Measurements from ENCODE around the gene MMP2.

Gene MMP2

DNA sequence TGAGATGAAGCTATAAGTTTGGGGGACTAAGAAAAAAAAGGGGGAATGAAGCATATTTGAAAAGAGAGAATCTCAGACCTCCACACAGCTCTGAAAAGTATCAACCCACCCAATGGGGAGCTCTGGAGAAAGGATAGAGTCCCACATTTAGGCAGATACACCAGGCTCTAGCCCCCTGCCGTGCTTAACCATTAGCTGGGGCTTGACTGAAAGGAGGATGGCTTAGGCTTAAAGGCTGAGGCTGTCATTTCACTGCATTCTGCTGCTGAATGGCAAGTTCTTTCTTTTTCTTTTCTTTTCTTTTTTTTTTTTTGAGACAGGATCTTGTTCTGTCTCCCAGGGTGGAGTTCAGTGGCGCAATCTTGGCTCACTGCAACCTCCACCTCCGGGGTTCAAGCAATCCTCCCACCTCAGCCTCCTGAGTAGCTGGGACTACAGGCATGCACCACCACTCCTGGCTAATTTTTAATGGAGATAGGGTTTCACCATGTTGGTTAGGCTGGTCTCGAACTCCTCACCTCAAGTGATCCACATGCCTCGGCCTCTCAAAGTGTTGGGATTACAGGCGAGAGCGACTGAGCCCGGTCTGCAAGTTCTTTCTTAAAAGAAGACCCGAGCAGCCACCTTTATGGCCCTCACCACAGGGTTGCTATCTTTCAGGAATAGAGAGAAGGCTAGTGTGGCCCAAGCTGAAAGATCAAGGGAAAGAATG lies 9.0 kb upstream of the MMP2 start:
- DNase-seq, result no peak

DNA sequence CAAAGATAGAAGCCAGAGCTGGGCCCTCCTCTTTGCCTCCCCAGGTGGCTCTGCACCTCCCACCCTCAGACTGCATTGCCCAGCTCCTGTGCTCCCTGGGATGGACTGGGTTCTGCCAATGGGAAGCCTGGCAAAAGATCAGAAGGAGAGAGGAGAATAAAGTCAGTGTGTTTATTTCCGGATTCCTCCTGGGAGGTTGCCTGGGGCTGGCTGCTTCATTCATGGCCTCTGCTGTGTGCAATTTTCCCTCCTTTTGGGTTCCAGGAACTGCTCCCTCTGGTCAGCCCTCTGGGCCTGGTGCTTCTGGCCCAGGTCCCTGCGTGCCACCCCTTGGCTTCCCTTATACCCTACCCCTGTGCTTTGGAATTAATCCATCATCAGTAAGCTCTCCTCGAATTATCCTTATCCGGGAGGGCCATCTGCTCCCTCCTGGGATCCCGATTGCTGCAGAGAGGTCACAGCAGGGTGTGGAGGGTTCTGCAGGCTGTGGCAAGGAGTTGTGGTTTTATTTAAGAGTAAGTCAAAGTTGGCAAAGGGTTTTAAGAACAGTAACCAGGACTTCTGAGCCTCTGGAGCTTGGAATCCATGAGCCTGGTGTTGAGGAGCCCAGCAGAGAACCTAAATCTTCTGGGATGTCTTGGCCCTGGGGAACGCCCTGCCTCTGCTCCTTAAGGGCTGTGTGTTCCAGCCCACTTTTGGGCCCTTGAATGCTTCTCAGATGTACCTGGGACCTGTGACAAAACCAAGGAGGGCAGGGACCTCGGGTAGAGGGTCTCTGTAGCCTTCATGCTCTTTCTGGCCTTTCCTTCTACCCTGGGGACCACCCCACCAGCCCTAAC lies 8.2 kb upstream of the MMP2 start:
- DNase-seq, result no peak

DNA sequence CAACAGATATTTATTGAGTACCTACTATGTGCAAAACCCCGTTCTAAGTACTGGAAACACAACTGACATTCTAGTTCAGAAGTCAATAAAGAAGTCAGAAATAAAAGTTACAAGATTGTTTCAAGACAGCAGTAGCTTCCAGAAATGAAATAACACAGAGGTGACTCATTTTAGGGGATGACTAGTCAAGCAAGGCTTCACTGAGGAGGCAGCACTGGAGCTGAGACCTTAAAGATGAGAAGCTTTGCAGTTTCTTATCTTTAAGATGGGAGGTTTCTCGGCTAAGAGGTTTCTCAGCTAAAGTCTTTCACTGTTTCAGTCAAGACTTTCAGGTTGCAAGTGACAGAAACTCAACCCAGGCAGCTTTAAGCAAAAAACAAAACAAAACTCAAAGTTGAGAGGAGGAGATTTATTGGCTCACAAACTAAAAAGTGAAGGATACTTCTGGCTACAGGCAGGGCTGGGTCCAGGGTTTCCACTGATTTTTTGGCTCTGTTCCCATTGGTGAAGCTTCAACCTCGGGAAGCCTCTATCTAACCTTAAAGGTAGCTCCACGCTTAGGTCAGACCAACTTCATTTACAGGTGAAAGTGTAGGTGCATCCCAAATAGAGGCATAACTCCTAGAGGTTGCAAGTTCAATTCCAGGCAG lies 7.4 kb upstream of the MMP2 start:
- DNase-seq, result peak; percentile 34

DNA sequence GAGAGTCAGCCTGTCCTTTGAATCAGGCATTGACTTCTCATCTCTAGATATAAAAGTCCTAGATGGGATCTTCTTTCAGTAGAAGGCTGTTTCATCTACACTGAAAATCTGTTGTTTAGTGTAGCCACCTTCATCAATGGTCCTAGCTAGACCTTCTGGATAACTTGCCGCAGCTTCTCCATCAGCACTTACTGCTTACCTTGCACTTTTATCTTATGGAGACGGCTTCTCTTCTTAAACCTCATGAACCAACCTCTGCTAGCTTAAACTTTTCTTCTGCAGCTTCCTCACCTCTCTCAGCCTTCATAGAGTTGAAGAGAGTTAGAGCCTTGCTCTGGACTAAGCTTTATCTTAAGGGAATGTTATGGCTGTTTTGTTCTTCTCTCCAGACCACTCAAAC lies 5.4 kb upstream of the MMP2 start:
- DNase-seq, result no peak

DNA sequence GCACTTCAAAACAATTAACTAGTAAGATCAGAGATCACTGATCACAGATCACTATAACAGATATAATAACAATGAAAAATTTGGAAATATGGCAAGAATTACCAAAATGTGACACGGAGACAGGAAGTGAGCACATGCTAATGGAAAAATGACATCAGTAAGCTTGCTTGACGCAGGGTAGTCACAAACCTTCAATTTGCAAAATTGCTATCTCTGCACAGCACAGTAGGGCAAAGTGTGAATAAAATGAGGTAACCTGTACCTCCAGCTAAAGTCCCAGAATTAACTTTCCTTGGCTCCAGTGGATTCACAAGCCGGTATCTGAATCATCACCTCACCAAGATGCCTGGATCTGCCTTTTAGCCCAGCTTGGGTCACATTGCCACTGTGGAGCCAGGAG lies 4.2 kb upstream of the MMP2 start:
- DNase-seq, result no peak

DNA sequence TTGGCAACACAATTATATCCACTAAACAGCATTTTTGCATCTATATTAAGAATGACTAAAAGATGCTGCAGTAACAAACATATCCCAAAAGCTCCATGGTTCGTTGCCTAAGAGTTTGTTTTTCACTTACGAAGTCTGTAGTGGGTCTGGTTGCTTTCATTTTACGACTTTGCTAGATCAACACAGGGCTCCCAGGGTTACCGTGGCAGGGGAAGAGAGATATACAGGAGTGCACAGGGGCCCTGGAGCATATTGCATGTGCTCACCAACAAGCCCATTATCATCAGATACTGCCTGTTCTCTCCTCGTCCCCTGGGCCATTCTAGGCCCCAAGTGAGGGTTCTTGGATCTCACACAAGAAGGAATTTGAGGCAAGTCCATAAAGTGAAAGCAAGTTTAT lies 3.1 kb upstream of the MMP2 start:
- no peak for DNase-seq

DNA sequence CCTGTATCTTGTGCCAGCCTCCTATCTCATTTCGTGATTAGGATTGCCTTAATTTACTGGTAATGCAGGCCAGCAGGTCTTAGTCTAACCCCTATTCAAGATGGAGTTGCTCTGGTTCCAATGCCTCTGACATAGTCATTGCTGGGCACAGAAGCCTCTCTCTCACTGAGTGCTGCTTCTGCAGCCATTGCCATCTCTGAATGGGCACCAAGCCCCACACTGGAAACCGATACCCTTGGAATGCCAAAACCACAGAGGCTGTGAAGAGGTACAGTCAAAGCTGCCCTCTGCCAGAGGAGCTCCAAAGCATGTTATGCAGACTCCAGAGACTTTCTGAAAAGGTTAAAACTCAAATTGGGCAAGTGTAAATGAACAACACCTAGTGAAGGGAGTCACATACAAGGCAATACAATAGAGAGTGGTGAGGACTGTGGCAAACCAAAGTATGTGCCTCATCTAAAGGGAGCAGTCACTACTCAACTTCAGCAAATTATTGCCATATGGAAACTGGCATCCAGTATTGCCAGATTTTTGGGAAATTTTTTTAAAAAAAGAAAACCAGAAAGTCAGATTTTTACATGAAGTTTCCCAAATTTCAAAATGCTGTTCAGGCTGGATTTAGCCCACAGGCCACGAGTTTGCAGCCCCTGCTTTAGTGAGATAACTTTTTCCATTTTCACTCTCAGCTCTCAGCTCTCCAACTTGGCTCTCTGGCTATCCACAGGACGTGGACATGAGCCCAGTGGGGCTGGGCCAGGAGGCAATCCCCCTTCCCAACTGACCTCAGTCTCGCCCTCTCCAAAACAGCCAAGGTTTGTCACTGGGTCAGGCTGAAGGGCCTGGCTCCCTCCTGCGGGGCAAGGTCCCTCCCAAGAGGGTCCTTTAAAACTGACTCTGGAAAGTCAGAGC lies 2.1 kb upstream of the MMP2 start:
- no peak for DNase-seq

DNA sequence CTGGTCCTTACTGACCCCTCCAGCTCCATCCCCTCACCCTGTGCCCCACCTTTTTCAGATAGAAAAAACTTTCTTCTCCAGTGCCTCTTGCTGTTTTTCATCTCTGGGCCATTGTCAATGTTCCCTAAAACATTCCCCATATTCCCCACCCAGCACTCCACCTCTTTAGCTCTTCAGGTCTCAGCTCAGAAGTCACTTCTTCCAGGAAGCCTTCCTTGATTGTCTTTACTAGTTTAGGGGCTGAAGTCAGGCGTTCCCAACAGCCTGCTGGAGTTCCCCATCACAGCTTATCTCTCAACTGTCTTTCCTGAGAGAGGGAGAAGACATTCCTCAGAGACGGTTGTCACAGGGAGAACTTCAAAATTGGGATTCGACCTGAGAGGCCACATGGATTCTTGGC lies 1.3 kb upstream of the MMP2 start:
- no peak for DNase-seq

DNA sequence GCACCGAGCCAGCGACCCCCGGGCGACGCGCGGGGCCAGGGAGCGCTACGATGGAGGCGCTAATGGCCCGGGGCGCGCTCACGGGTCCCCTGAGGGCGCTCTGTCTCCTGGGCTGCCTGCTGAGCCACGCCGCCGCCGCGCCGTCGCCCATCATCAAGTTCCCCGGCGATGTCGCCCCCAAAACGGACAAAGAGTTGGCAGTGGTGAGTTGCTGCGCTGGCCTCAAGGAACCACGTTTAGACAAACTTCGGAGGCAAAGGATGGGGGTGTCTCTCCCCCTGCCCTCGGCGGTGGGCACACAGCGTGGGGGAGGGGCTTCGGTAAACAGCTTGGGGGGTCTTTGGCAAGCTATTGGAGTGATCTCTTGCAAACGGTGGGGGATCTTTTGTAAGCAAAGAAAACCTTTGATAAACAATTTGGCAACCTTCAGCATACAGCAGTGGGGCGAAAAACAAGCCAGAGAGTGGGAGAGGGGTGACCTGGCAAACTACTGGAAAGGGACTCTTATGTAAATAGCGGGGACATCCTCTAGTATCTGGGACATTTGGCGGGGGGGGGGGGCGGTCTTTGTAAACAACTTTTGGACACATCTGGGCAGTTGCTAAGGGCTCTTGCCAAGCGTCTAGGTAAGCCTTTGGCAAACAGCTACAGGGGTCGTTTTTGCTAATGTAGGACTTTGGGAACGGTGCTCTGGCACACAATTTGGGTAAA lies 587 bp downstream of the MMP2 start:
- no peak for DNase-seq

DNA sequence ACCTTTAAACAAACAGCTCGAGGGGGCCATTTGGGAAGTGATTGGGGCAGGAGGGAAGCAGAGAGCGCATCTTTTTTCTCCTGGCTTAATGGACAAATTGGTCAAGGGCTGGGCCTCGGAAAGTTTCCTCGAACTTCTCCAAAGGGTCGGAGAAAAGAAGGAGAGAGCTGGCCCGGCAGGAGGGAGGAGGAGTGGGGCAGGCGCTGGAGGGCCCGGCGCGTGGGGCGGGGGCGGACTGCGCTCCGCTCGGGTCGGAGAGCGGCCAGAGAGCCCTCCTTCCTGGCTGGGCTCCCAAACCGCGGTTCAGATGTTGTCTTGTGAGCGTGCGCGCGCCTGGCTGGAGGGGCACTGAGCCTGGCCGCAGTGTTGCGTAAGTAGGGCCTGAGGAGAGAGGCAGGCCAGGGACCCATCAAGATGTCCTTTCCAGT lies 1.2 kb downstream of the MMP2 start:
- peak; percentile 64 for DNase-seq

DNA sequence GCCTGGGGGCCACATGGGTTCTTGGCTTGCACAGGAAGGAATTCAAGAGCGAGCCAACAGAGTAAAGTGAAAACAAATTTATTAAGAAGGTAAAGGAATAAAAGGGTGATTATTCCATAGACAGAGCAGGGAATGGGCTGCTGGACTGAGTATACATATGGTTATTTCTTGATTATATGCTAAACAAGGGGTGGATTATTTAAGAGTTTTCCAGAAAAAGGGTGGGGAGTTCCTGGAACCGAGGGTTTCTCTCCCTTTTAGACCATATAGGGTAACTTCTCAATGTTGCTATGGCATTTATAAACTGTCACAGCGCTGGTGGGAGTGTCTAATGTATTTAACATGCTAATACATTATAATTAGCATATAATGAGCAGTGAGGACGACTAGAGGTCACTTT lies 2.0 kb downstream of the MMP2 start:
- no peak for DNase-seq

DNA sequence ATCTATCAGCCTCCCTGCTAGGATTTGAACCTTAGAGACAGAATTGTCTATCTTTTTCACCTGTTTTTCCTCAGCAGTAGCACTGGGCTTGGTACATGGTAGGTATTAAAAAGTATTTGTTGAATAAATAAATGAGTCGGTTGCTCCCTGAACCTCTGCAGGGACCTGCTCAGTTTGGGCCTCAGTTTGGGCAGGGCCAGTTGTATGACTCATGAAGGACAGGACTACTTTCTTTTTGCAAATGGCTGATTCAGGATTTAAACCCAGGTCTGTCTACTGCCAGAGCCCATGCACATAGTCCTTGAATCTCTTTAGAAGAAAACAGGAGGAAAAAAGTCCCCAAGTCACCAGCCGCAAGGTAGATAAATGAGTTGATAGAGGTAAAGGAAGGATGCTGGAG lies 3.1 kb downstream of the MMP2 start:
- DNase-seq, result no peak

DNA sequence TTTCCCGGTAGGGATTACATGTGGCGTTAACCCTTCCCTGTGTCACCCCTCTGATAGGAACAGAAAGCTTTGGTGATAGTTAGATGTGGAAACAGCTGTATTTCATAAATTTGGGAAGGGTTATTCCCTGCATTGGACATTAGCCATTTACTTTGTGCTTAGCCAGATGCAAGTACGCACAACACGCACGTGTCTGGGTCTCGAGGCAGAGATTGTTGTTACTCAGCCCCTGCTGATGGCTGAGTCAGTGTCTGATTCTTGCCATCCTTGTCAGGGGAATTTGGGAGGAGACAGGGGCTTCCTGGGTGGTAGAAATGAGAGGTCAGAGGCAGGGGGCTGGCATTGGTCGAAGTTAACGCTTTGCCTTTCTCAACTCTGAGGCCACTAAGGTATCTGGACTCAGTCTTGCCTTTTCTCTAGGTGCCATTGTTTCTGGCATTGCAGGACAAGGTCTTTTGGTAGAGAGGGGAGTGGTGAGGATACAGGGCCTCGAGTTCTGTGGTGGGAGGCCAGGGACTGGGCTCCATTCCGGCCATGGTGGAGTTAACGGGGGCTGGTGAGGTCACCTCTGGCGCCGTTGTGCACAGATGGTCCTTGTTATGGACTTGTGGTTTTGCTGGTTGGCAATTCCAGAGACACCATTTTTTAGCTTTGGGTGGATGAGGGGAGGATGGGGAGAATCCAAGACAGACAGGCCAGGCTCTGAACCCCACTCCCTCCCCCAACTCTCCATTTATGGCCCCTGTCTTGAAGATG lies 8.2 kb downstream of the MMP2 start:
- DNase-seq, result no peak

DNA sequence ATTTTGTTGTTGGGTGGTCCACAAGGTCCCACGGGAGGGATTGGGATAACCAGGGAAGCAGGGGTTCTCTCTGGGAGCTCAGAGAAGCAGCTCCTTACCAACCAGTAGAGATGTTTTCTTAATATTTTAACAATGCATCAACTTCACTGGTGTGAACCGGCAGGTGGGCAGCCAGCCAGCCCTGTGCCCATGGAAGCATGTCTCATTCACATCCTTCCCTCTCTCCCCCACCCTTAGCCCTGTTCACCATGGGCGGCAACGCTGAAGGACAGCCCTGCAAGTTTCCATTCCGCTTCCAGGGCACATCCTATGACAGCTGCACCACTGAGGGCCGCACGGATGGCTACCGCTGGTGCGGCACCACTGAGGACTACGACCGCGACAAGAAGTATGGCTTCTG lies 9.3 kb downstream of the MMP2 start:
- no peak for DNase-seq

DNA sequence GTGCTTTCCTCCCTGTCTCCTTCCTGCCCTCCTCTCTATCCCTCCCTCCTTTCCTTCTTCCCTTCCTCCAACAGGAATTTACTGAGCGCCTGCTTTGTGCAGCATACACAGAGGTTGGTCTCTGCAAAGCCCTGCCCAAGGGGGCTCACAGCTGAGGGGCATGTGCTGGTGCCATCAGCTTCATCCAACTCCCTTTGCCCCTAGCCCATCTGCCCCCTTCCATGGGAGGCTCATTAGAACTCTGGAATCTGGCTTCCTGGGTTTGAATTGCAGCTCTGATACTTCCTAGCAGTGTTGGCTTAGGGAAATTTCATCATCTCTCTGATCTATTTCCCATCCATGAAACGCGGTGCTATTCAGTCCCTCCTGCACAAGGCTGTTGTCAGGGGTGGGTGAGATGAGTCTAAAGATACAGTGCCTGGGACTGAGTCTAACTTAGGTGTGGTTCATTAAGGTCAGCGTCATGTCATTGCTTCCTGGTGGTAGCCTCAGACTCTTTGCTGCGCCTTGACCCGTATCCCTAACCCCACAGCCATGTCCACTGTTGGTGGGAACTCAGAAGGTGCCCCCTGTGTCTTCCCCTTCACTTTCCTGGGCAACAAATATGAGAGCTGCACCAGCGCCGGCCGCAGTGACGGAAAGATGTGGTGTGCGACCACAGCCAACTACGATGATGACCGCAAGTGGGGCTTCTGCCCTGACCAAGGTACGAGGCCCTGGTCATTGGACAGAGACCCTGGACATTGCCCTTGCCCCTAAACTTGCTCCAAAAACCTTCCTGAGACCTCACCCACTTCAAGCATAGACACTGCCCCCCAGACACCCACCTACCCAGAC lies 10.3 kb downstream of the MMP2 start:
- DNase-seq, result no peak

DNA sequence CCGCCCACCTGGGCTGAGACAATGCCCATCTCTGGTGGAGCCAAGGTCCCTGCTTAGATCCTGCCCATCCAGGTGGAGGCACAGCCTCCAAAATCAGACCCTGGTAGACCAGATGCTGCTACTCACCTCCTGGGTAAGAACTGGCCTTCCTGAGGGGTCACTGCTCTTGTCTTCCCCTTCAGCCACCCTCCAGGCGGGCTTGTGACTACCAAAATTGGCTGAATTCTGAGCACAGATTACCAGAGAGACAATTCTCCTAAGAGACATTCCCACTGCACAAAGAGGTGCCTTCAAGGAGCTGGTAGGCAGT lies 10.9 kb downstream of the MMP2 start:
- no peak for DNase-seq

DNA sequence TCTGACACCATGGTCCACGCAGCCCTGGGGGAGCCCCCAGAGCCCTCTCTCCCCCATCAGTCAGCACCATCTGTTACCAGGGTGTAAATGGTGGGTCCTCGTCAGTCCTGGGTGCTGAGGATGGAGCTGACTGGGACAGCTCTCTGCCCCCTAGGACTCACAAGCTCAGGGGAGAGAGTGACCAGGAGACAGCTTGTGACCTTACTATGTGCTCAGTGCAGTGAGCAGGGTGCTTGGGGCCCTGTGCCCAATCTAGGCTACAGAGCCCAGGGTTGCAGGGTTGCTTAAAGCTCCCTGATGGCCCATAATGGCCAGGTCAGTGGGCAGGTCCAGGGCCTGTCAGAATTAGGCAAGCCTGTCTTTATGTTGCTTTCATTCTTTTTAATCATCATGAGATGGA lies 11.3 kb downstream of the MMP2 start:
- no peak for DNase-seq

DNA sequence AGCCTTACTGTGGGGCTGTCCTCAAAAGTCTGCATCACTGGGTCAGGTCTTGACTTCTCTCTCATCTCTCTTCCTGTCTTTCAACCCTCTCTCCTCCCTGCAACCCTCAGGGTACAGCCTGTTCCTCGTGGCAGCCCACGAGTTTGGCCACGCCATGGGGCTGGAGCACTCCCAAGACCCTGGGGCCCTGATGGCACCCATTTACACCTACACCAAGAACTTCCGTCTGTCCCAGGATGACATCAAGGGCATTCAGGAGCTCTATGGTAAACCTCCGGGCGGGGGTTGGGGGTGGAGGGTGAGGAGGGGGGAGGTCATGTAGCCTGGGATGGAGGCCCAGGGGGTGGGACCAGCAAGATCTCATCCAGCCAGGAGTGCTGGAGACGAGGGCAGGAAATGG lies 12.7 kb downstream of the MMP2 start:
- no peak for DNase-seq

DNA sequence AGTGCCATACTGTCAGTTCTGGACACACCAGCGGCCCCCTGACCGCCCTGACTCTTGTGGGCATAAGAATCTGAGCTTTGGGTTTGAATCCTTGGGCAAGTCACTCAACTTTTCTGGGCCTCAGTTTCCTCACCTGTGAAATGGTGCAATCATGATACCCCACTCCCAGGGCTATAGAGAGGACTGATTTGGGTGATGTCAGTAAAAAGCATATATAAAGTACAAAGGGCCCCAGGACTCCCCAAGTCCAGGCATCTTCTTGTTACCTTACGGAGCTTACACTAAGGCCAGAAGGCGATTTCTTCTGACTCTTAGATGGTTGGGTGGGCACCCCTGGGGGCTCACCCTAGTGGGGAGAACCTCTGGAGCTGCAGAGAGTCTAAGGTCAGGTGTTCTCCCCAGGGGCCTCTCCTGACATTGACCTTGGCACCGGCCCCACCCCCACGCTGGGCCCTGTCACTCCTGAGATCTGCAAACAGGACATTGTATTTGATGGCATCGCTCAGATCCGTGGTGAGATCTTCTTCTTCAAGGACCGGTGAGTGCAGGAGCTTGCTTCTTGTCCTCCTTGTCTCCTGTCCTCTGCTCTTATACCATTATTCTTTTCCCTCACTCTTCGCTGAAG lies 13.9 kb downstream of the MMP2 start:
- no peak for DNase-seq

DNA sequence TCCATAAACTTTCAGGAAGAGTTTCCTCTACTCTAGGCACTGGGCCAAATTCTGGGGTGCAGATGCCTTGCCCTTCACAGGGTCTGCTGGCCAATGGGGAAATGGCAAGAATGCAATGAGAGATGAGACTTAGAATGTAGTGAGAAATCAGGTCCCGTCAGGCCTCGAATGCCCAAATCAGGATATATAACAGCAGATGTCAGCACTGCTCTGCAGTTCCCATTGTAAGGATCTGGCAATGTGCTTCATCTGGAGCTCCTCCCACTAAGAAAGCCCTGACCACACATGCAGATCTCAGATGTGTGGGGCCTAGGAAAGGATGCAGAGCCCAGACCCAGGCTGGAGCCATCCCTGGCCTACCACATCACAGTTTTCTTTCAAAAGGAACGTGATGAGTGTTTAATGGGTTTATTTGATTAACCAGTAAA lies 16.0 kb downstream of the MMP2 start:
- peak; percentile 70 for DNase-seq
